GM18517 (cell line): ENCODE data around the gene HTR7.
"Not testable (repeated sequence)": the region's sequence is repeated elsewhere in the genome, so short reads cannot be mapped to it uniquely, and the experiment has no call there.

Experiments used
- ATAC-seq: cut with Tn5 transposase; IDR thresholded peaks from one replicate; pipeline ENCODE4 v1.9.1; 2021; ENCODE audit warnings: mild to moderate bottlenecking, moderate library complexity; ENCODE audit not compliant: unreplicated experiment

The HTR7 gene

DNA sequence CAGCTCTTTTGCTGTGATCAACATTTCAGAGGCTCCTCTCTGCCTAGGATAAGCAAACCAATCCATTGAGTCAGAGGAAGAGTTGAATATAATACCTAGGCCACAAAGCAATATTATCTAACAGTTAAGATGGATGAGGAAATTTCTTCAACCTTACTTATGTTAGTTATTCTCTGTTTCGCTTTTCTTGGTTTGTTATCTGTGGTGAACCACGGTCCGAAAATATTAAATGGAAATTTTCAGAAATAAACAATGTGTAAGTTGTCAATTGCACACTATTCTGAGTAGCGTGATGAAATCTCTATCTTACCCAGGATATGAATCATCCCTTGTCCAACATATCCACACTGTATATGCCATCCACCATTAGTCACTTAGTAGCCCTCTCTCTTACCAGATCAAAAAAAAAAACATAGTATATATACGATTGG is 1.5 kb upstream of the HTR7 start:
- ATAC-seq, result no peak

- no peak for ATAC-seq
Measured at GRCh38 chr10:90858461-90858968, 676 bp upstream of the HTR7 start.

- peak; percentile 18 for ATAC-seq
Measured at GRCh38 chr10:90856964-90857634, 740 bp downstream of the HTR7 start.

GRCh38 chr10:90856261-90856660 is 1.6 kb downstream of the HTR7 start:
- ATAC-seq, result no peak

DNA sequence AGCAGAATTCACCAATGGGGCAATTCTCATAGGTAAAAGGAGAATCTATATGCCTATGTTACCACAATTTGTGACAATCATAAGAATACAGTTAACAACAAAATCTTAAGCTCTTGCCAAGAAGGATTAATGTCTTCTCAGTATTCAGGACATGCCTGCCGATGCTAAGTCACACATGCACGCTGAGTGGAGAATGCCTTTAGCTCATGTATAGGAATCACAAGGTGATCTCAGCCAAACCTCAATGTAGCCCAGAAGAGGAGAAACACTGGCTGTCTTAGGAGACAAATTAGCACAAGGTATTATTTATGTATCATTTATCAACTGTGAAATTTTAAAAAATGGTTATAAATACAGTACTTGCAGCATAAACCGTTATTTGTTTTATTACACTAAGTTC is 2.7 kb downstream of the HTR7 start:
- no peak for ATAC-seq

- ATAC-seq, result no peak
Measured at GRCh38 chr10:90849956-90850749, 7.7 kb downstream of the HTR7 start.

DNA sequence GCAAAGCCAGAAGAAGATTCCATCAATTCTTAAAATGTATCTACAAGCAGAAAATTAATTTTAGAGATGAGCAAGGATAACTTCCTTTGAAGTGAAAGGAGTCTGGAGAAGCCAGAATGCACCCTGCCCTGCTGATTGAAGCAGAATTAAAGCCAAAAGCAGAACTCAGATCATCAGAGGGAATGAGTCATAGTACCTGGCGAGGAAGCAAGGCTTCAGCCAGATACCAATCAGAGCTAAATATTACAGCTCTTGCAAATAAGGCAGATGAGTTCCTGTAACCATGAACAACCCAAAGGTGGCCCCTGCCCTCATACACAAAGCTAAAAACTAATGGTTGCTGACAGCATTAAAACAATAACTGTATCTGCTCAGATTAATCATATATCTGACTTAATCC is 10.4 kb downstream of the HTR7 start:
- ATAC-seq, result no peak

DNA sequence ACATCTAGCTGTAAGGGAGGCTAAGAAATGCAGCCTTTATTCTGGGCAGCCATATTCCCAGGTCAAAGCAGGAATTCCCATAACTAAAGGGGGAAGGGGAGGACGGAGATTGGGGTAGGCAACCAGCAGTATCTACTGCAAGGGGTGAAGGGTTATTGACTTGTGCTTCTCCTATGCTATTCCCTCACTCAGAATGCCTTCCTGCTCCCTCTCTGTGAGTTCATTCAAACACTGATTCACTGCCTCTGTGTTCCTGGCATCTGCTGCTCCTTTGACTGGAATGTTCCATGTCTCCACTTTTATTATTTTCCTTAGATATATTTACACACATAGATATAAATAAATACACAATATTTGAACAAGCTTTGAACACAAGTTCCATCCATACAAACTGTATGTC is 11.1 kb downstream of the HTR7 start:
- ATAC-seq, result no peak

DNA sequence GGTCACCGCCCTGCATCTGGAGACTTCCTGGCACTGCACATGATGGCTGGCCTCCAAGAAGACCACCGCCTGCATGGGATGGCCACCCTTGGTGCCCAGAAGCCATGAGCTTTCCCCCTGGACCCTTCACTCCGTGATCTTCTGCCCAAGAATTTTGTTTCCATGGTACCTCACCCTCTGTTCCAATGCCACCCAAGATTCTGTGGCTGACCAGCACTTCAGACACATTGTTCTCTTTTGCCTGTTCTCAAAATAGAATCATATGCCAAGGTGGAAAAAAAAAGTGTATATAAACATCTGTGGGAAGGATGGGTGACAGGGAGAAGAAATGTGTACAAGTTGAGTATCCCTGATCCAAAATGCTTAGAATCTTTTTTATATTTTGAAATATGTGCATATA is 12.1 kb downstream of the HTR7 start:
- no peak for ATAC-seq

GRCh38 chr10:90842725-90843124 is 15.1 kb downstream of the HTR7 start:
- no peak for ATAC-seq

DNA sequence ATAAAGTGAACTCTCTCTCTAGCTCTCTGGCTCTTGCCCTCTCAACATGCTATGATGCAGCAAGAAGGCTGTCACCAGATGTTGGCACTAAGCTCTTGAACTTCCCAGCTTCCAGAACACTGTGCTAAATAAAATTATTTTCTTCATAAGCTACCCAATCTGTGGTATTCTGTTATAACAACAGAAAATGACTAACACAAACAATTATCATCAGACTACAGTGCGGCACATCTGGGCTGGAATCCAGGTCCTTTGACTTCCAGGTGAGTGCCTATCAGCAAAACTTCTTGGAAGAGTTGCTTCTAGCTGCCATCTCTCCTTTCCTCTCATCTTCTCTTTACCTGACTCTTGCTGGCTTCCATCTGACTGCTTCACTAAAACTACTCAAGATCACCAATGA is 20.4 kb downstream of the HTR7 start:
- ATAC-seq, result no peak

GRCh38 chr10:90834326-90834725 is 23.5 kb downstream of the HTR7 start:
- ATAC-seq, result no peak

DNA sequence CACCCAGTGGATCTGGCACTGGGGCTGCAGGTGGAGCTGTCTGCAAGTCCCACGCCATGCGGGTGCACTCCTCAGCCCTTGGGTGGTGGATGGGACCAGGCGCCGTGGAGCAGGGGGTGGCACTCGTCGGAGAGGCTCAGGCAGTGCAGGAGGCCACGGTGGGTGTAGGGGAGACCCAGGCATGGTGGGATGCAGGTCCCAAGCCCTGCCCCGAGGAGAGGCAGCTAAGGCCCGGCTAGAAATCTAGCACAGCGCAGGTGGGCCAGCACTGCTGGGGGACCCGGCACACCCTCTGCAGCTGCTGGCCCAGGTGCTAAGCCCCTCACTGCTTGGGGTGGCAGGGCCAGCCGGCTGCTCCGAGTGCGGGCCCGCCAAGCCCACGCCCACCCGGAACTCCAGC is 25.7 kb downstream of the HTR7 start:
- no peak for ATAC-seq

DNA sequence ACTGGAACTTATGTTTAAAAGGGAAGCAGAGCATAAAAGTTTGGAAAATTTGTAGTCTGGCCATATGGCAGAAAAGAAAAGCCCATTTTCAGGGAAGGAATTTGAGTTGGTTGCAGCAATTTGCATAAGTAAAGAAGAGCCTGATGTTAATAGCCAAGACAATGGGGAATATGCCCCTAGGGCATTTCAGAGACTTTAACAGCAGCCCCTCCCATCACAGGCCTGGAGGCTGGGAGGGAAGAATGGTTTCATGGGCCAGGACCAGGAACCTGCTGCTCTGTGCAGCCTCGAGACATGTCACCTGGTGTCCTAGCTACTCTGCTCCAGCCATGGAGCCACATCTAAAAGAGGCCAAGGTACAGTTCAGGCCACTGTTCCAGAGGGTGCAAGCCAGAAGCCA is 35.3 kb downstream of the HTR7 start:
- no peak for ATAC-seq

- not testable (repeated sequence) for ATAC-seq
Measured at GRCh38 chr10:90821864-90822263, 36.0 kb downstream of the HTR7 start.

- ATAC-seq, result no peak
Measured at GRCh38 chr10:90819911-90820310, 37.9 kb downstream of the HTR7 start.

- ATAC-seq, result no peak
Measured at GRCh38 chr10:90818736-90819135, 39.1 kb downstream of the HTR7 start.

DNA sequence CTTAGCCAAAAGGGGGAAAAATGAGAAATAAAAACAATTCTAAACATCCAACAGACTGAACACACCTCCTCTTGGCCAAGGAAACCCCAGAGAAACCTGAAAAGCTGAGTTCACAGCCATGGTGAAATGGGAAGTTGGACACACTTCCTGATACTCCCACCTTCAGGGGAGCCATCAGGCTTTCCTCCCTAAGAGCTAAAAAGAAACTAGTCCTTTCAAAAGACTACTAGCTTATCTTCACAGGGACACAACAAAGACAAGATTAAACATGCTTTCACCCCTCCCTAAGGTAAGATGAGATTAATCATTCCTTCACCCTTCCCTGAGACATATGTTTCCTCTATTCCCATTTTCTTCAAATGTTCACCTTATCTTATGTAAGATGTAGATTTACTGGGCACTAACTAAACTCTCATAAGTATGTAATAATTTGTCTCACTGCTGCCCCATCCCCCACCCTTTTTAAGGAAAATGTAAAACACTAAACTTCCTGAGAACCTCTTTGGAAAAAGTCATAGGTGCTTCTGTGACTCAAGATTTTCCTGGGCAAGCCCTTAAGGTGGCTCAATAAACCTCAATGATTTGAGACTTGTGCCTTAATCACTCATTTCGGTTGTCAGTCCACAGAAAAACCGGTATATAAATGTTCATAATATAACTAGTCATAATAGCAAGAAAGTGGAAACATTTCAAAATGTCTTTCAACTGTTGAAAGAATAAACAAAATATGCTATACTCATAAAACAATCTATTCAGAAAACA is 40.5 kb downstream of the HTR7 start:
- no peak for ATAC-seq

- ATAC-seq, result no peak
Measured at GRCh38 chr10:90816466-90816865, 41.4 kb downstream of the HTR7 start.

GRCh38 chr10:90813594-90814365 is 44.1 kb downstream of the HTR7 start:
- no peak for ATAC-seq

DNA sequence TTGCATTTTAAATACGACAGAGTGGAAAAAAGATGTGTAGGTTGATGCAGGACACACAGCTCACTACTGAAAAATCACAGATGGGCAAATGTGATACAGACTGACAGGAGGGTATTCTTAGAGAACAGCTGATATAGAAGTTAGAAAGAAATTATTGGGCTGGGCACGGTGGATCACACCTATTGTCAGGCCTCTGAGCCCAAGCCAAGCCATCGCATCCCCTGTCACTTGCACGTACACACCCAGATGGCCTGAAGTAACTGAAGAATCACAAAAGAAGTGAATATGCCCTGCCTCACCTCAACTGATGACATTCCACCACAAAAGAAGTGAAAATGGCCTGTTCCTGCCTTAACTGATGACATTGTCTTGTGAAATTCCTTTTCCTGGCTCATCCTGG is 50.7 kb downstream of the HTR7 start:
- ATAC-seq, result not testable (repeated sequence)
